HEK293 (cell line): ENCODE measurements around the gene ALOXE3.

Experiments
- BCL6B ChIP-seq: fragments of 450-650 bp; formaldehyde crosslinking; IDR thresholded peaks from 2 replicates; pipeline ENCODE4 v1.5.1; 2017; ENCODE audit warnings: missing biosample characterization, missing genetic modification characterization
- FEZF1 ChIP-seq: fragments of 450-650 bp; formaldehyde crosslinking; IDR thresholded peaks from 2 replicates; pipeline ENCODE4 v1.5.1; 2016; ENCODE audit warnings: missing biosample characterization, missing genetic modification characterization
- HOXD13 ChIP-seq: sonication (generic); formaldehyde crosslinking; IDR thresholded peaks from 2 replicates; pipeline ENCODE4 v1.8.0; 2022; ENCODE audit warnings: missing genetic modification reagents, borderline replicate concordance
- INSM2 ChIP-seq: fragments of 450-650 bp; formaldehyde crosslinking; IDR thresholded peaks from 2 replicates; pipeline ENCODE4 v1.5.1; 2016; ENCODE audit warnings: missing biosample characterization, missing genetic modification characterization
- KLF8 ChIP-seq: fragments of 450-650 bp; formaldehyde crosslinking; IDR thresholded peaks from 2 replicates; pipeline ENCODE4 v1.5.1; 2016; ENCODE audit warnings: missing biosample characterization, missing genetic modification characterization
- REPIN1 ChIP-seq: fragments of 450-650 bp; formaldehyde crosslinking; IDR thresholded peaks from 2 replicates; pipeline ENCODE4 v1.5.1; 2017; ENCODE audit warnings: missing biosample characterization, missing genetic modification characterization, low read depth
- REST ChIP-seq: fragments of 450-650 bp; formaldehyde crosslinking; IDR thresholded peaks from 2 replicates; pipeline ENCODE4 v1.5.1; 2016; ENCODE audit warnings: missing biosample characterization, missing genetic modification characterization
- TSHZ1 ChIP-seq: fragments of 450-650 bp; formaldehyde crosslinking; IDR thresholded peaks from 2 replicates; pipeline ENCODE4 v1.5.1; 2016; ENCODE audit warnings: missing biosample characterization, missing genetic modification characterization, borderline replicate concordance
- WT1 ChIP-seq: fragments of 450-650 bp; formaldehyde crosslinking; IDR thresholded peaks from 2 replicates; pipeline ENCODE4 v1.5.1; 2016; ENCODE audit warnings: missing biosample characterization, missing genetic modification characterization
- ZBTB11 ChIP-seq: fragments of 450-650 bp; formaldehyde crosslinking; conservative IDR thresholded peaks from 2 replicates; pipeline ENCODE4 v1.5.1; 2016; ENCODE audit warnings: low read depth, missing biosample characterization, missing genetic modification characterization
- ZBTB17 ChIP-seq: fragments of 450-650 bp; formaldehyde crosslinking; IDR thresholded peaks from 2 replicates; pipeline ENCODE4 v1.5.1; 2016; ENCODE audit warnings: missing biosample characterization, missing genetic modification characterization
- ZBTB20 ChIP-seq: fragments of 450-650 bp; formaldehyde crosslinking; IDR thresholded peaks from 2 replicates; pipeline ENCODE4 v1.5.1; 2016; ENCODE audit warnings: missing biosample characterization, missing genetic modification characterization
- ZBTB21 ChIP-seq: fragments of 450-650 bp; formaldehyde crosslinking; IDR thresholded peaks from 2 replicates; pipeline ENCODE4 v1.5.1; 2017; ENCODE audit warnings: missing biosample characterization, missing genetic modification characterization
- ZBTB8A ChIP-seq: fragments of 450-650 bp; formaldehyde crosslinking; IDR thresholded peaks from 2 replicates; pipeline ENCODE4 v1.5.1; 2016; ENCODE audit warnings: missing biosample characterization, missing genetic modification characterization
- ZFP37 ChIP-seq: fragments of 450-650 bp; formaldehyde crosslinking; IDR thresholded peaks from 2 replicates; pipeline ENCODE4 v1.5.1; 2016; ENCODE audit warnings: missing biosample characterization, missing genetic modification characterization
- ZNF169 ChIP-seq: fragments of 450-650 bp; formaldehyde crosslinking; IDR thresholded peaks from 2 replicates; pipeline ENCODE4 v1.5.1; 2016; ENCODE audit warnings: missing biosample characterization, missing genetic modification characterization
- ZNF19 ChIP-seq: fragments of 450-650 bp; formaldehyde crosslinking; IDR thresholded peaks from 2 replicates; pipeline ENCODE4; 2016; ENCODE audit warnings: missing biosample characterization, missing genetic modification characterization, low read depth
- ZNF214 ChIP-seq: fragments of 450-650 bp; formaldehyde crosslinking; IDR thresholded peaks from 2 replicates; pipeline ENCODE4 v1.5.1; 2017; ENCODE audit warnings: missing biosample characterization, mild to moderate bottlenecking, missing genetic modification characterization, borderline replicate concordance
- ZNF23 ChIP-seq: fragments of 450-650 bp; formaldehyde crosslinking; IDR thresholded peaks from 2 replicates; pipeline ENCODE4 v1.5.1; 2016; ENCODE audit warnings: missing biosample characterization, missing genetic modification characterization, borderline replicate concordance
- ZNF248 ChIP-seq: fragments of 450-650 bp; formaldehyde crosslinking; IDR thresholded peaks from 2 replicates; pipeline ENCODE4 v1.5.1; 2017; ENCODE audit warnings: missing biosample characterization, missing genetic modification characterization
- ZNF292 ChIP-seq: fragments of 450-650 bp; formaldehyde crosslinking; IDR thresholded peaks from 2 replicates; pipeline ENCODE4 v1.5.1; 2016; ENCODE audit warnings: low read depth, missing biosample characterization, missing genetic modification characterization, borderline replicate concordance
- ZNF341 ChIP-seq: fragments of 450-650 bp; formaldehyde crosslinking; IDR thresholded peaks from 2 replicates; pipeline ENCODE4; 2016; ENCODE audit warnings: low read depth, missing biosample characterization, missing genetic modification characterization
- ZNF362 ChIP-seq: fragments of 450-650 bp; formaldehyde crosslinking; IDR thresholded peaks from 2 replicates; pipeline ENCODE4 v1.5.1; 2016; ENCODE audit warnings: missing biosample characterization, missing genetic modification characterization
- ZNF548 ChIP-seq: fragments of 450-650 bp; formaldehyde crosslinking; IDR thresholded peaks from 2 replicates; pipeline ENCODE4 v1.5.1; 2016; ENCODE audit warnings: missing biosample characterization, missing genetic modification characterization
- ZNF707 ChIP-seq: fragments of 450-650 bp; formaldehyde crosslinking; IDR thresholded peaks from 2 replicates; pipeline ENCODE4 v1.5.1; 2016; ENCODE audit warnings: missing biosample characterization, missing genetic modification characterization
- ZNF830 ChIP-seq: fragments of 450-650 bp; IDR thresholded peaks from 2 replicates; pipeline ENCODE4 v1.5.0; 2018; ENCODE audit warnings: missing biosample characterization, missing genetic modification characterization, low read depth, mild to moderate bottlenecking, moderate library complexity
- ZNF837 ChIP-seq: fragments of 450-650 bp; formaldehyde crosslinking; IDR thresholded peaks from 2 replicates; pipeline ENCODE4 v1.5.1; 2016; ENCODE audit warnings: missing biosample characterization, missing genetic modification characterization

The ALOXE3 gene

GRCh38 chr17:8153525-8153956 lies 35.2 kb upstream of the ALOXE3 start (continued):
- no peak; the same call in 1 of the 2 replicates for TF ChIP-seq INSM2
- TF ChIP-seq ZBTB21 (tag by site-specific recombination): no peak
- TF ChIP-seq HOXD13 (CRISPR knock-in tag): no peak
- TF ChIP-seq ZNF707 (tag by site-specific recombination): no peak
- TF ChIP-seq ZBTB8A (tag by site-specific recombination): no peak
- TF ChIP-seq ZNF23 (tag by site-specific recombination): no peak
- no peak for TF ChIP-seq ZNF169 (tag by site-specific recombination)
- TF ChIP-seq ZBTB17 (tag by site-specific recombination): peak; percentile 89
- TF ChIP-seq ZNF292 (tag by site-specific recombination): no peak
- TF ChIP-seq WT1 (tag by site-specific recombination): 0 out of 2 replicates have a peak, but pooled peaks have one; percentile 37
- TF ChIP-seq ZFP37: no peak
- no peak for TF ChIP-seq ZBTB11
- TF ChIP-seq BCL6B: no peak
- no peak for TF ChIP-seq REPIN1 (tag by site-specific recombination)
- no peak for TF ChIP-seq ZNF548
- TF ChIP-seq ZNF830 (tag by site-specific recombination): no peak
- TF ChIP-seq ZNF214 (tag by site-specific recombination): no peak
- TF ChIP-seq ZNF362 (tag by site-specific recombination): no peak
- no peak for TF ChIP-seq ZNF19 (tag by site-specific recombination)
- TF ChIP-seq TSHZ1 (tag by site-specific recombination): no peak
- no peak for TF ChIP-seq KLF8 (tag by site-specific recombination)
- no peak for TF ChIP-seq REST (tag by site-specific recombination)
- no peak for TF ChIP-seq FEZF1
- TF ChIP-seq ZNF837 (tag by site-specific recombination): no peak
- TF ChIP-seq ZBTB20 (tag by site-specific recombination): peak; percentile 48; the same call in 1 of the 2 replicates
- TF ChIP-seq ZNF341: no peak
- no peak for TF ChIP-seq ZNF248 (tag by site-specific recombination)
